GM12891 (cell line): ENCODE measurements around the gene RABL6.
A peak's percentile ranks its signal among the peaks of the same experiment; 100 is the strongest.

Source experiments
- DNase-seq: peaks from one replicate; pipeline ENCODE4 v3.0.0; 2011; ENCODE audit warnings: low spot score; ENCODE audit not compliant: insufficient read length
- FAIRE-seq: peaks from 2 replicates; lab custom pipeline; 2011; peaks lifted over from hg19 to GRCh38; lab: Jason Lieb, UNC
- PAX5 ChIP-seq: IDR thresholded peaks from 2 replicates; pipeline ENCODE4 v1.6.1; 2011; ENCODE audit warnings: low read length, moderate library complexity, mild to moderate bottlenecking; ENCODE audit not compliant: insufficient read depth, severe bottlenecking
- POLR2A ChIP-seq: IDR thresholded peaks from 2 replicates; pipeline ENCODE4 v1.6.1; 2011; ENCODE audit warnings: low read depth, low read length, control low read depth
- POLR2AphosphoS5 ChIP-seq: IDR thresholded peaks from 2 replicates; pipeline ENCODE4 v1.6.1; 2011; ENCODE audit warnings: low read depth, low read length, control low read depth
- POU2F2 ChIP-seq: IDR thresholded peaks from 2 replicates; pipeline ENCODE4 v1.6.1; 2011; ENCODE audit warnings: low read depth, mild to moderate bottlenecking, control low read depth, low read length, moderate library complexity
- SPI1 ChIP-seq: IDR thresholded peaks from 2 replicates; pipeline ENCODE4 v1.6.1; 2011; ENCODE audit warnings: low read depth, low read length, control low read depth
- TAF1 ChIP-seq: IDR thresholded peaks from 2 replicates; pipeline ENCODE4 v1.6.1; 2011; ENCODE audit warnings: low read depth, low read length, control low read depth

The RABL6 gene

GRCh38 chr9:136886610-136887597 is 79.2 kb downstream of the RABL6 start:
- TF ChIP-seq PAX5, result no peak
- no peak for TF ChIP-seq TAF1
- TF ChIP-seq POLR2AphosphoS5, result no peak
- TF ChIP-seq POU2F2, result no peak
- TF ChIP-seq SPI1, result no peak
- peak; percentile 81 for DNase-seq
- FAIRE-seq, result peak; percentile 54

GRCh38 chr9:136888454-136888853 is 80.7 kb downstream of the RABL6 start:
- FAIRE-seq (no peak), DNase-seq (no peak)
- TF ChIP-seq POLR2A, result no peak
- TF ChIP-seq SPI1, result no peak
- TF ChIP-seq TAF1, result no peak
- no peak for TF ChIP-seq POU2F2
- no peak for TF ChIP-seq POLR2AphosphoS5
- TF ChIP-seq PAX5, result no peak

GRCh38 chr9:136889858-136890257 is 82.1 kb downstream of the RABL6 start:
- FAIRE-seq, result no peak
- no peak for DNase-seq
- TF ChIP-seq POU2F2, result no peak
- TF ChIP-seq PAX5, result no peak
- TF ChIP-seq SPI1, result no peak
- TF ChIP-seq POLR2A, result no peak
- TF ChIP-seq TAF1, result no peak
- TF ChIP-seq POLR2AphosphoS5, result no peak

GRCh38 chr9:136890661-136891060 is 82.9 kb downstream of the RABL6 start:
- TF ChIP-seq POLR2A, result no peak
- TF ChIP-seq POLR2AphosphoS5, result no peak
- TF ChIP-seq SPI1, result no peak
- no peak for TF ChIP-seq PAX5
- no peak for TF ChIP-seq TAF1
- TF ChIP-seq POU2F2, result no peak
- FAIRE-seq (no peak), DNase-seq (no peak)
